Measurements from ENCODE around the gene B4GALT5.

B4GALT5 gene

GRCh38 chr20:49753133-49753532, 39.5 kb upstream of the B4GALT5 start:
- no peak for TF ChIP-seq CTCF (IDR thresholded peaks at IDR 0.05)

DNA sequence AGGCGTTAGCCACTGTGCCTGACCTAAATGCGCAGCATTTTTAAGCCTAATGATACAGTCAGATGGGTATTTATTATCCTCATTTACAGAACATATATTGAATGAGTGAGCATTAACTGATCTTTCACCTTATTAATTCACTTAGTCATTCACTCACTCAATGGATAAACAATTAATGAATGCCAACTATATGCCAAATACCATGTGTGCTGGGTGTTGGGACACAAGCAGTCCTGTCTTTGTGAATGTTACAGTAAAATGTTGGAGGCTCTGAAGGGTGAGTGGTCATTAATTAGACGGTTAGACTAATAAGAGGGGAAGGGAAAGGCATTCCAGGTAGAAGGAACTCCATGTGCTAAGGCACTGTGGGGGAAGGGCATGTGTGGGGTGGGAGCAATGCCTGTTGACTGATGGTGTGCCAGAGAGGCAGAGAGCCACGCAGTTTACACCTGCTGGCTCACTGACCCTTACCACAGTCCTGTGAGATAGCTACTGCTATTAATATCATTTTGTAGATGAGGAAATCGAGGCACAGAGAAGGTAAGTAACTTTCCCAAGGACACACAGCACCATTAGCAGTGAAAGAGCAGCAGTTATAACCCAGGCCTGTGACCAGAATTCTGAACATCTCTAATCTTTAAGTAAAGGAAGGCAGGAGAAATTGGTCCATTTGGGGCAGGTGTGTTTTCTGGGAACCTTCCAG, 38.7 kb upstream of the B4GALT5 start:
- TF ChIP-seq CTCF (IDR thresholded peaks at IDR 0.05) = no peak

DNA sequence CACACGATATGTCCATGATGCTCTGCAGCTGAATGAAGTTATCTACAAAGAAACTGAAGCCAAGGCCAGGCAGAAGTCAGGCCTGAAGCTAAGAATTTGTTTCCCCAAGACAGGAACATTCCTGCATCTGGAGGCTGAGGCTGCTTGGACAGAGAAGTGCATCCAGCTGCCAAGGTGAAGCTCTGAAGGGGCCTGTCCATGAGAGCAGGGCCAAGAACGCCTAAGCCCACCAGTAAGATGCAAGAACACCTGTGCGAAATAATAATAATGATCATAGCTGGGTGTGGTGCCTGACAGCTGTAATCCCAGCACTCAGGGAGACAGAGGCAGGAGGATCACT, 37.7 kb upstream of the B4GALT5 start:
- no peak for TF ChIP-seq CTCF (IDR thresholded peaks at IDR 0.05)

- TF ChIP-seq CTCF (IDR thresholded peaks at IDR 0.05) = no peak
These were observed 37.1 kb upstream of the B4GALT5 start for GRCh38 chr20:49750611-49751396.

- no peak for TF ChIP-seq CTCF (IDR thresholded peaks at IDR 0.05)
These were observed 35.9 kb upstream of the B4GALT5 start for GRCh38 chr20:49749625-49750024.

GRCh38 chr20:49748525-49748838, 34.8 kb upstream of the B4GALT5 start:
- TF ChIP-seq CTCF (IDR thresholded peaks at IDR 0.05) = no peak

DNA sequence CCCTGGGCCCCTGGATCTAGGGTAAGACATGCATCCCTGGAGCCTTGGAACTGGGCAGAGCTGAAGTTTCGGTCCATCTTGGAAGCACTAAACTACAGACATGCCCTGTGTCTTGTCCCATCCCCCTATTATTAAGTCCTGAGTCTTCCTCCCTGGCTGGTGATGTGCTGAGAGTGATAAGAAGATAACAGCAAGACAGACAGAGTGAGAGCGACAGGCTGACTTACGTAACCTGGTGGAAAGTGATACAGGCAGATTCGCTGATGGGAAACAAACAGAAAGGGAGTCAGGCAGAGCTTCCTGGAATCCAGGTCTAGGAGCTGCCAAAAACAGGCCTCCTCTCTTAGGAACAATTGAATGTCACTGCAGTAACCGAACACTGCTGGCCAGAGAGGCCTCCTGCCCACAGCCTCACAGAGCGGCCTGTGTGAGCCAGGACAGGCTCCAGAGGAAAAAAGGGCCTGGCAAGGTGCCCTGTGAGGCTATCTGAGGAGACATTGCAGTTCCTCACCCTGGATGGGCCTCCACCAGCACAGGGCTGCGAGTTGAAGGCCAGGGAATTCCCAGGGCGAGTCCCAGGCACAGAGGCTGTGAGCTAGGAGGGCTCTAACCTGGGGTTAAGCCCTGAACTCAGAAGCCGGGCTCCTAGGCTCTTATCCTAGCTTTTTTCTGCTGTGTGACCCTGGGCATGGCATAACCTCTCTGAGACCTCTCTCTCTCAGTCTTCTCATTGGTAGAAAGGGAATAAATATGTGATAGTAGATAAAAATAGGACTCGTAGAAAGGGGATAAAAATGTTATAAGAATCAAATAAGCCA, 34.2 kb upstream of the B4GALT5 start:
- no peak for TF ChIP-seq CTCF (IDR thresholded peaks at IDR 0.05)
